ENCODE results near the gene CACNA1S. TPM values are rescaled to one million over a fixed set of nuclear protein-coding genes. Genes with fewer than 3 reads are reported as not detected.
A peak's percentile ranks its signal among the peaks of the same experiment; 100 is the strongest.

The CACNA1S gene
- total RNA-seq, 1 donor from 2014 or later: not detected

DNA sequence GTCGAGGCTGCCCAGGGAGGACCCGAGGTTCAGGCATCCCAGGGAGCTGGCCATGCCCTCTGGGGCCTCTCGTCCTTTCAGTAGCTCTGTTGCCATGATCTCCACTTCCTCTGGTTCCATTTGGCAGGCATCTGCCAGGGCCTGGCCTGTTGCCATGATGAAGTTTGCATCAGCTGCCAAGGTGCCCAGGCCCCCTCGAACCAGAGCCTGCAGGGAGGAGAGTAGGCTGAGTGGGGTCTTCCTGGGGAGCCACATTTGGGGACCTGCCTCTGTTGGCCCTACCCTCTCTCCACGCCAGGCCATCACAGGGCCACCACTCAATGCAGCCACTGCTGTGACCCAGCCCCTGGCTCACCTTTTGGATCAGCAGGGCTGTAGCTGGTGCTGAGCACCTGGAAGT lies 72.3 kb downstream of the CACNA1S start:
- no peak for DNase-seq (ENCODE audit: low spot score)
- intact Hi-C loops (cut with micrococcal nuclease): loop anchor here (5.0 kb wide), 1 partner anchor 418 kb away; the partner anchor contains the start of gene KIF14
- Mint-ChIP-seq H3K4me3 (no peak overlapping the region), H3K4me1 (ENCODE audit: low read depth) (peaks cover 5% of the 10 kb centered on the region), H3K27ac (no peak overlapping the region), H3K36me3 (ENCODE audit: low read depth) (no peaks in the 10 kb centered on the region), H3K27me3 (ENCODE audit: insufficient read depth) (peaks cover 7% of the 10 kb centered on the region), H3K9me3 (no peaks in the 10 kb centered on the region)

DNA sequence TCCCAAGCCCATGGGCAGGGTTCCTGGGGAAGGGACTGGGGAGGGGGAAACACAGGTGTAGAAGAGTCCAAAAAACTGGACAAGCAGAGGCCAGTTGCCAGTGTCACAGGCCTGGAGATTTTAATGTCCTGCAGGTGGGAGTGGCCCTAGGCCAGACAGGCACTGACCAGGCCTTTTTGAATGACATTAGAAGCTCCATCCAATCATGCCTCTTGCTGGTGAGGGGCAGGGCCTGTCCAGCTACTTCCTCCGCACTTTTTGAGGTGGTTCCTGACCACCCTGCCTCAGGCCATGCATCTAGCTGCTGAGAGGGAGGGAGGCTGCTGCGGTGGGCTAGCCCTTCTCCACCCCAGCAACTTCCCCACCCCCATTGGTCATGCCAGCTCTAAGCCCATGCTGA lies 72.8 kb downstream of the CACNA1S start:
- intact Hi-C loops (cut with micrococcal nuclease): no loop called here
- Mint-ChIP-seq H3K9me3 (no peaks in the 10 kb centered on the region), H3K27me3 (ENCODE audit: insufficient read depth) (peaks cover 7% of the 10 kb centered on the region), H3K27ac (no peak overlapping the region), H3K4me3 (no peak overlapping the region), H3K4me1 (ENCODE audit: low read depth) (peaks cover 5% of the 10 kb centered on the region), H3K36me3 (ENCODE audit: low read depth) (no peaks in the 10 kb centered on the region)
- no peak for DNase-seq (ENCODE audit: low spot score)

DNA sequence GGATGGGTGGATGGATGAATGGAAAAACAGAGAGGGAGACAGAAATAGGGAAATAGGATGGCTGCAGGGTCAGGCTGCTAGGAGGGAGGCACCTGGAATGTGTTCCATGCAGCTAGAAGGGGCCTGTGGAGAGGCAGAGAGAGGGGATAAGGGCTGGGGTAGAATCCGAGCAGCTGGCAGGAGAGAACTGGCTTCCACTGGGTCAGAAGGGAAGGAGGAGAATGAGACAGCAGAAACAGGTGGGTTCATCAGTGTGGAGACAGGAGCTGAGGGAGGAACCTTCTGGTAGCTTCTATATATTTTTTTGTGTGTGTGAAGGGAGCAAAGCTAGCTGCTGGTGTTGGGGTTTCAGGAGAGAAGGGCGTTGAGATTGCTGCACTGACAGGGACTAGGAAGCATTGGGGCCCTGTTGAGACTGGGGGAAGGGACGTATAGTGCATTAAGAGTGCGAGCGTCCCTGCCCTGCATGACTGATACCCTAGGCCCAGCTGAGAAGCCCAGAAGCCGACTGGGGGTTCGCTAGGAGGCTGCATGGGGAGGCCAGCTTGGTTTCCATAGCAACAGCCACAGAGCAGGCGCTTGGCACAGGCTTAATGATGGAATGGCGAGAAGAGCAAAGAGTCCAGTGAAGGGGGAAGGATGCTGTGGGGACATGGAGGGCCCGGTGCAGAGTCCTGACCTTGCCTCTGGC lies 73.9 kb downstream of the CACNA1S start:
- Mint-ChIP-seq H3K27ac (no peak overlapping the region), H3K27me3 (ENCODE audit: insufficient read depth) (peaks cover 4% of the 10 kb centered on the region), H3K36me3 (ENCODE audit: low read depth) (no peaks in the 10 kb centered on the region), H3K9me3 (no peaks in the 10 kb centered on the region), H3K4me3 (no peak overlapping the region), H3K4me1 (ENCODE audit: low read depth) (peaks cover 5% of the 10 kb centered on the region)
- DNase-seq (ENCODE audit: low spot score): no peak
- intact Hi-C loops (cut with micrococcal nuclease): no loop called here

DNA sequence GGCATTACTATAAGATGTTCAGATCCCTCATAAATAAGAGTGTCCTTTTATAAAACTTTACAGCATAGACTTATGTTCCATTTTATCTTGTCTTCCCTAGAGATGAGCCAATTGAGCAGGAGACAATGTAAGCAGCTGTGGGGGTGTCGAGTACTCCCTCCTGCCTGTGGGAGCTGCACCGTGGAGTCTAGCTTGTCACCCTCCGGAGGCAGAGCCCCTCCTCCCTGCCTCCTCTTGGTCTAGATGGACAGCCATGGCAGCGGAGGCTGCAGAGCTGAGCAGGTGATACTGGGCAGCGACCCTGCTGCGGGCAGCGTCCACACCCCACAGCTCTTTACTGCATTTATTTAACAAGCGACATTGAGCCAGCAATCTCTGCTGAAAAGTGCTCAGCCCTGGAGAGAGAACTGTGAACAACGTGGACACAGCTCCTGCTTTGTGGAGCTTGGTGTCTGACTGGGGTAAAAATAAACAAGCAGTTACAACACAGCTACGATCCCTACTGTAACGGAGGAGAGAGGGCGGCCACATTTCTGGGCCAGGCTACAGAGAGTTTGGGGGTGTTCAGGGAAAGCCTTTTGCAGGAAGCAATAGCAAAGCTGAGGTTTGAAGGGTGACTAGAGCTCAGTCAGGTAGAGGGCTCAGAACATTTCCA lies 75.9 kb downstream of the CACNA1S start:
- H3K9me3 Mint-ChIP-seq: no peaks in the 10 kb centered on the region
- H3K27ac Mint-ChIP-seq: no peak overlapping the region
- no peaks in the 10 kb centered on the region for H3K36me3 Mint-ChIP-seq (ENCODE audit: low read depth)
- DNase-seq (ENCODE audit: low spot score): no peak
- no peaks in the 10 kb centered on the region for H3K27me3 Mint-ChIP-seq (ENCODE audit: insufficient read depth)
- H3K4me3 Mint-ChIP-seq: no peak overlapping the region
- no peaks in the 10 kb centered on the region for H3K4me1 Mint-ChIP-seq (ENCODE audit: low read depth)
- intact Hi-C loops (cut with micrococcal nuclease): no loop called here

DNA sequence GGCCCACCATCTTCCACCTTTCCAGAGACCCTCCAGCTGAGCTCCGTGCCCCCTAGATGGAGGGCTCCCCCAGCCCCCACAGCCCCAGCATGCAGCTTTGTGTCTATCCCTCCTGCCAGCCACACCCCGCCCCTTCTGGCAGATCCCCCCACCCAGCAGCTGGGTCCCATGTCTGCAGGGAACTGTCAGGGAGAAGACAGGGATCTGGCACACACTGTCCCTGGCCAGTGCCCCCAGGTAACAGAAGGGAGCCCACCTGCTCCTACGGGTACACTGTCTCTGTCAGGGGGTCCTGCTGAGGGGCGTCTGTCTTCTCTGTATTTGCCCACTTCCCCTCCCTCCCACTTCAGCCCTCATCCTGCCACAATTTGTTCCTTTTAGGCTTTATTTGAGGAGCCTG lies 77.6 kb downstream of the CACNA1S start:
- Mint-ChIP-seq H3K36me3 (ENCODE audit: low read depth) (no peaks in the 10 kb centered on the region), H3K27ac (no peak overlapping the region), H3K27me3 (ENCODE audit: insufficient read depth) (no peaks in the 10 kb centered on the region), H3K9me3 (no peaks in the 10 kb centered on the region), H3K4me3 (no peak overlapping the region), H3K4me1 (ENCODE audit: low read depth) (no peaks in the 10 kb centered on the region)
- DNase-seq (ENCODE audit: low spot score): no peak
- intact Hi-C loops (cut with micrococcal nuclease): no loop called here

DNA sequence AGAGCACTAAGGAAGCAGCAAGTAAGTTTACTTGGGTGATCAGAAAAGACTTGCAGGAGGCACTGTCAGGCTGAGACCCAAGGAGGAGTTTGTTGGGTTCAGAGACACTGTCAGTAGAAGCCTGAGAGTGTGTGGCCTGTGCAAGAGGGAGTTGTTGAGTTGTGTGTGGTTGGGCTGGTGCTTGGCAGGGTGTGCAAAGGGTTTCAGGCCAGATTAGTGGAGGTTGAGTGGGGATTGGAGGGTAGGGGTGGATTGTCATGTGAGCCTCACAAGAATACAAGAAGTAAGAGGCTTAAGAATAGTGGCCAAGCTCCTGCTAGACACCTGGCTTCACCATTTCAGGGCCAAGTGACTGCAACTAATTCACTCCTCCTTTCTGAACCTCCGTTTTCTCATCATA lies 79.8 kb downstream of the CACNA1S start:
- no peak overlapping the region for H3K4me3 Mint-ChIP-seq
- DNase-seq (ENCODE audit: low spot score): no peak
- H3K36me3 Mint-ChIP-seq (ENCODE audit: low read depth): no peaks in the 10 kb centered on the region
- intact Hi-C loops (cut with micrococcal nuclease): no loop called here
- H3K27ac Mint-ChIP-seq: no peak overlapping the region
- peaks cover 5% of the 10 kb centered on the region for H3K4me1 Mint-ChIP-seq (ENCODE audit: low read depth)
- H3K9me3 Mint-ChIP-seq: no peaks in the 10 kb centered on the region
- no peaks in the 10 kb centered on the region for H3K27me3 Mint-ChIP-seq (ENCODE audit: insufficient read depth)

DNA sequence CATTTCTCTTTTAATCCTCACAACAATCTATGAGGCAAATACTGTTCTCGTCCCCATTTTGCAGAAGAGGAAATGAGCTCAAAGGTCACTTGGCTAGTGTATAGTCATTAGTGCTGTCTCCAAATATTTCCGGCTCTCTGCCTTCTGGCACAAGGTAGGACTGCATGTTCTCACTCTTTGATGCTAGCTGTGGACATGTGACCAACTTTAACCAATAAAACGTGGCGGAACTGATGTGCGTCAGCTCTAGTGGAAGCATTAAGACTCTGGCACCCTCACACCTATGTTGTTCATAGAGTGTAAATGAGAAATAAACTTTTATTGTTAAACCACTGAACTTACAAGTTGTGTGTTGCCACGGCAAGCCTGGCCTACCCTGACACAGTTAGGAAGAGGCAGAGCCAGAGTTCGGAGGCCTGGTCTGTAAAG lies 83.8 kb downstream of the CACNA1S start:
- H3K9me3 Mint-ChIP-seq: no peaks in the 10 kb centered on the region
- intact Hi-C loops (cut with micrococcal nuclease): loop anchor here (10.0 kb wide), 2 partner anchors 926 to 1136 kb away; partner anchors contain the start of genes PTPN7 and TIMM17A

DNA sequence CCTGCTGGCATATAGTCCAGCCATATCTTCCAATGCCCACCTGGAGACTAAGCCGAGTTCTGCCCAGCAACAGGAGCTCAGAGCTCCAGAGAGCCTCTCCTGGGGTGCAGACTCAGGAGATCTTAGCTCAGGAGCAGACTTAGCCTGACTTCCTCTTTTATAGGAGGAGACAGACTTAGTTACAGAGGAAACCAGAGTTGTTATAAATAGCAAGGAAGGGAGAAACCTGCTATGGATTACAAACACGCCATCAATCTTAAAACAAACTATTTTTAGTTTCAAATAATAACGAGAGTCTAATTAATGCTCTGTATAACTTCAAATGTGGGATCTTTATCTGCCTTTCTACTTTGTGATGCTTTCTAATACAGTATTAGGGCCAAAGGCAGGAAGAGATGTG lies 85.4 kb downstream of the CACNA1S start:
- Mint-ChIP-seq H3K27ac (no peak overlapping the region), H3K9me3 (no peaks in the 10 kb centered on the region), H3K4me1 (ENCODE audit: low read depth) (peaks cover 49% of the 10 kb centered on the region), H3K4me3 (peak overlapping the region; percentile 38), H3K36me3 (ENCODE audit: low read depth) (peaks cover 8% of the 10 kb centered on the region), H3K27me3 (ENCODE audit: insufficient read depth) (no peaks in the 10 kb centered on the region)
- no peak for DNase-seq (ENCODE audit: low spot score)
- intact Hi-C loops (cut with micrococcal nuclease): loop anchor here (10.0 kb wide), 2 partner anchors 928 to 1138 kb away; partner anchors contain the start of genes PTPN7 and TIMM17A

More for the DNA sequence above, 83.8 kb downstream of the CACNA1S start:
- DNase-seq (ENCODE audit: low spot score): no peak
- peaks cover 38% of the 10 kb centered on the region for H3K4me1 Mint-ChIP-seq (ENCODE audit: low read depth)
- H3K27me3 Mint-ChIP-seq (ENCODE audit: insufficient read depth): no peaks in the 10 kb centered on the region
- H3K36me3 Mint-ChIP-seq (ENCODE audit: low read depth): no peaks in the 10 kb centered on the region
- H3K27ac Mint-ChIP-seq: no peak overlapping the region
- H3K4me3 Mint-ChIP-seq: no peak overlapping the region

DNA sequence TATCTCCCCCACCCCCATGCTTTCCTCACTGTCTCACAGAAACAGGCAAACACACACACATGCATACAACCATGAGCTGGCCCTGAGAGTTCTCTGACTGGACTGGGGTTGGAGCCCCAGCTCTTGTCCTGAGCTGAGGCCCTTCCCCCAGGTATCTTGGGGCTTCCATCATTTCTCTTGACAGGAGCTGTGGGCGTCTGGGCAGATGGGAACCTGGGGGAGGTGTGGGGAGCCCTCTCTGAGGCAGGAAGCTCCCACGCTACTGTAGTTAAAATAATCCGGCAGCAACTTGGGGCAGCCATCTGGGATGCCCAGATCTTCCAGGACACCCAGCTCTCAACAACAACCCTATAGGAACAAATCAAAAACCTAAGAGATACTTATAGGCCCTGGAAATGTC lies 86.0 kb downstream of the CACNA1S start:
- no peak for DNase-seq (ENCODE audit: low spot score)
- H3K27ac Mint-ChIP-seq: peak overlapping the region; percentile 32
- peaks cover 9% of the 10 kb centered on the region for H3K36me3 Mint-ChIP-seq (ENCODE audit: low read depth)
- no peaks in the 10 kb centered on the region for H3K27me3 Mint-ChIP-seq (ENCODE audit: insufficient read depth)
- H3K4me1 Mint-ChIP-seq (ENCODE audit: low read depth): peaks cover 52% of the 10 kb centered on the region
- no peaks in the 10 kb centered on the region for H3K9me3 Mint-ChIP-seq
- intact Hi-C loops (cut with micrococcal nuclease): loop anchor here (10.0 kb wide), 2 partner anchors 929 to 1139 kb away; partner anchors contain the start of genes PTPN7 and TIMM17A
- H3K4me3 Mint-ChIP-seq: peak overlapping the region; percentile 38

DNA sequence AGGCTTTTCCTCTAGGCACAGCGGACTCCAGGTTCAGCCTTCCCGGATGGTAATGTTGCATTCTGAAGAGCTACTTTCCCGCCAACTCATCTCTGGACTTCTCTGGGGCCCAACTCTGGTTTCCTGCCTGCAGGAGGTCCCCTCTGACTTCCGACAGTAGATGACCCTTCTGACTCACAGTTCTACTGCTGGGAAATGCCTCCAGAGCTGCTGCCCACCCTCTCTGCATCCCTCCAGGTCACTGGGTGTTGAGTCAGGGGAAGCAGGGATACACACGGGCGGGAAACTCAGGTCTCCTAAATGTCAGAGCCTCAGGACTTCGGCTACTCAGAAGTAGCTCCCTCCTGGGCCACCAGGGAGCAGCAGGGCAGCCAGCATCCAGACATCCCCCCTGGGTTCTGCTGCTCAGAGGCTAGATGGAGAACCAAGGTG lies 86.6 kb downstream of the CACNA1S start:
- peaks cover 9% of the 10 kb centered on the region for H3K36me3 Mint-ChIP-seq (ENCODE audit: low read depth)

DNA sequence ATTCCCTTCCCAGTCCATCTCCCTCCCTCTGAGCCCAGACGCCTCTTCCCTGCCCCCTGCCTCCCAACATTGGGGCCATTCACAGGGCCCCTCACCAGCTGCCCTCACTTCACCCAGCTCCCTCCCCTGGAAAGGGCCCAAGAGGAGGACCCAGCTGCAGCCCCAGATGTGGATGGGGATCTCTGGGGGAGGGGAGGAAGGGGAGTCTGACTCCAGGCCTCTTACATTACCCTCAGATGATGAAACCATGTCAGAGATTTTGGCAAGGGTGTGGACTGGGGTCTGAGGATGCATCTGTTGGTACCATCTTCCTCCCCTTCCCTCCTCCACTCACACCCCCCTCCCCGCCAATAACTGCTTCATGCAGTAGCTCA lies 87.6 kb downstream of the CACNA1S start:
- Mint-ChIP-seq H3K9me3 (no peaks in the 10 kb centered on the region), H3K27ac (no peak overlapping the region), H3K4me3 (peak overlapping the region; percentile 38), H3K27me3 (ENCODE audit: insufficient read depth) (no peaks in the 10 kb centered on the region), H3K4me1 (ENCODE audit: low read depth) (peaks cover 67% of the 10 kb centered on the region), H3K36me3 (ENCODE audit: low read depth) (peaks cover 9% of the 10 kb centered on the region)
- no peak for DNase-seq (ENCODE audit: low spot score)
- intact Hi-C loops (cut with micrococcal nuclease): loop anchor here (10.0 kb wide), 2 partner anchors 930 to 1140 kb away; partner anchors contain the start of genes PTPN7 and TIMM17A

More for the DNA sequence above, 86.6 kb downstream of the CACNA1S start:
- Mint-ChIP-seq H3K9me3 (no peaks in the 10 kb centered on the region), H3K4me3 (peak overlapping the region; percentile 38), H3K27ac (peak overlapping the region; percentile 32), H3K27me3 (ENCODE audit: insufficient read depth) (no peaks in the 10 kb centered on the region), H3K4me1 (ENCODE audit: low read depth) (peaks cover 58% of the 10 kb centered on the region)
- intact Hi-C loops (cut with micrococcal nuclease): loop anchor here (10.0 kb wide), 2 partner anchors 929 to 1139 kb away; partner anchors contain the start of genes PTPN7 and TIMM17A
- no peak for DNase-seq (ENCODE audit: low spot score)

DNA sequence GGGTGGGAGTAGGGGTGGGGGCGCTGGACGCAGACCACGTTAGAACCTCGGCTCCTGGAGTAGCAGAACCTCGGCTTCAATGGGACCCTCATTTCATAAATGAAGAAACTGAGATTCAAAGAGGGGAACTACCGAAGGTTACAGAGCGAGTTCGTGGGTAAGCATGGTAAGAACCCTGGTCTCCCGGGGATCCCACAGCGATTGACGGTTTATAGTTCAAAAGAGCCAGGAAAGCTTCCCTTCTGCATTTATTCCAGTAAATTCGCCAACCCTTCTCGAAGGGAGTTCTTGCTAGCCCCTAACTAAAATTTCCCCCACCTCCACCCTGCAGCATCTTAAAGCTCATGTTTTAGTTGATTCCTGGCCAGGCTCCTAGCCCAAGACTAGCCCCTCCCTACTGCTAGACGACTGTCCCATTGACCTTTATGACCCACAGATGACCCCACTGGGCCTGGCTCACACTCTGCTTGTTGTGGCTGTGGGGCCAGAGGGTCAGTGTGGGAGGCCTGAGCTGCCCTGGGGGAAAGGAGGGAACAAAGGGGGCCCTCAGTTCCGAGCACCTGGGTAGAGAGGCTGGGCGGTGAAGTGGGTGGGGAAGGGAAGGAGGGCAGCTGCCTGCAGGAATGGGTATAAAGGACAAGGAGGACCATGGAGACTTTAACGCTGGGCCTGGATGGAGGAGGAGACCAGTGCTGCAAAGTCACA lies 88.2 kb downstream of the CACNA1S start:
- Mint-ChIP-seq H3K27me3 (ENCODE audit: insufficient read depth) (no peaks in the 10 kb centered on the region), H3K9me3 (no peaks in the 10 kb centered on the region), H3K4me3 (peak overlapping the region; percentile 38), H3K36me3 (ENCODE audit: low read depth) (peaks cover 14% of the 10 kb centered on the region), H3K27ac (no peak overlapping the region), H3K4me1 (ENCODE audit: low read depth) (peaks cover 73% of the 10 kb centered on the region)
- no peak for DNase-seq (ENCODE audit: low spot score)
- intact Hi-C loops (cut with micrococcal nuclease): loop anchor here (1.0 to 10.0 kb wide), 5 partner anchors 9 to 1141 kb away; partner anchors contain the start of genes PTPN7 and TIMM17A

Data from activated T-helper 1 cell treated with anti-CD3 and anti-CD28 coated beads, Interleukin-12 subunit alpha, Interleukin-12 subunit beta, Interleukin-2, Interleukin-4 antibody, amounts not matched to agents 30 ng/mL and 10 ng/mL and 1 ng/mL, durations not matched to agents 14 hours and 24 hours and 36 hours (primary cell).